K562 (cell line): ENCODE data around the gene SFXN2. TPM values are rescaled to one million over a fixed set of nuclear protein-coding genes. Genes with fewer than 3 reads are reported as not detected.

ENCODE experiments used
- ARID1B ChIP-seq: fragments of 450-650 bp; IDR thresholded peaks from 2 replicates; pipeline ENCODE4 v1.6.1; 2016; ENCODE audit warnings: antibody characterized with exemption, mild to moderate bottlenecking, inconsistent platforms
- CBFA2T3 ChIP-seq: fragments of 450-650 bp; IDR thresholded peaks from 2 replicates; pipeline ENCODE4 v1.6.1; 2017
- MEIS2 ChIP-seq: fragments of 450-650 bp; IDR thresholded peaks from 2 replicates; pipeline ENCODE4 v1.6.1; 2014; ENCODE audit warnings: mild to moderate bottlenecking; ENCODE audit not compliant: partially characterized antibody
- SOX6 ChIP-seq: fragments of 450-650 bp; IDR thresholded peaks from 2 replicates; pipeline ENCODE4 v1.6.1; 2014; ENCODE audit warnings: mild to moderate bottlenecking
- SRSF7 ChIP-seq: fragments of 200-400 bp; formaldehyde crosslinking; optimal IDR thresholded peaks from 2 replicates; pipeline ENCODE3; 2017; ENCODE audit warnings: mild to moderate bottlenecking, low read depth, low read length
- TAL1 ChIP-seq: fragments of 450-650 bp; IDR thresholded peaks from 2 replicates; pipeline ENCODE4 v1.6.1; 2016; ENCODE audit warnings: mild to moderate bottlenecking
- TBP ChIP-seq: optimal IDR thresholded peaks from 2 replicates; pipeline ENCODE3; 2011; ENCODE audit warnings: low read depth, low read length, improper control_type of control experiment
- TCF3 ChIP-seq: sonication (generic); formaldehyde crosslinking; IDR thresholded peaks from 2 replicates; pipeline ENCODE4 v1.4.0; 2020; ENCODE audit warnings: mild to moderate bottlenecking, missing genetic modification reagents
- TEAD4 ChIP-seq, 2 experiments: sonication (generic) in 1 of 2; formaldehyde crosslinking in 1 of 2; IDR thresholded peaks; 2 replicates each; pipeline versions ENCODE4 v1.6.1 to v1.8.0; 2012 to 2022; ENCODE audit warnings: borderline replicate concordance in 1 of 2, inconsistent platforms in 1 of 2, low read length in 1 of 2, mild to moderate bottlenecking in 1 of 2, missing genetic modification reagents in 1 of 2
- XRCC5 ChIP-seq: fragments of 200-400 bp; formaldehyde crosslinking; IDR thresholded peaks from 2 replicates; pipeline ENCODE4 v1.6.1; 2017; ENCODE audit warnings: low read depth, mild to moderate bottlenecking, low read length
- ZNF217 ChIP-seq: sonication (generic); formaldehyde crosslinking; IDR thresholded peaks from 2 replicates; pipeline ENCODE4 v1.8.0; 2022; ENCODE audit warnings: mild to moderate bottlenecking, missing genetic modification reagents
- polyA plus RNA-seq, 8 experiments: library from polyadenylated mRNA; depleted of rRNA in 4 of 8; stranded (reverse) in 5 of 8; unstranded in 3 of 8; fragments of >200 nt; fragmentation: Nextera tagmentation in 2 of 8; fragmentation: Illumina TruSeq in 1 of 8; extraction: Ambion mirVana in 2 of 8; extraction: Trizol in 1 of 8; gene quantifications; 2 replicates each; pipeline versions ENCODE4 v1.2.1 to v1.2.3, GENCODE V29; 2011 to 2014; ENCODE audit warnings: inconsistent platforms in 1 of 8, missing spikeins in 1 of 8
- total RNA-seq, 7 experiments: library from RNA; depleted of rRNA in 6 of 7; stranded (reverse); fragments of >200 nt in 6 of 7; fragmentation: Illumina TruSeq in 2 of 7; extraction: Trizol in 2 of 7; gene quantifications; 2 replicates each; pipeline versions ENCODE4 v1.2.1 to v1.2.3, GENCODE V29; 2011 to 2021; ENCODE audit warnings: low replicate concordance in 1 of 7
- TF ChIP-seq, protein P1 (sequence below): fragments of 200-600 bp; sonication (generic); IDR thresholded peaks from one replicate; pipeline ENCODE4 v1.6.1; 2012; ENCODE audit warnings: mild to moderate bottlenecking, low read depth, low read length, inconsistent platforms
- TF ChIP-seq, protein P2 (sequence below): fragments of 250-450 bp; sonication (Bioruptor Pico); IDR thresholded peaks from 2 replicates; pipeline ENCODE4 v1.6.1; 2021; ENCODE audit warnings: mild to moderate bottlenecking

Gene SFXN2
- total and polyA plus RNA-seq, 9 of the 15 experiments (the other 6 are each of a cell fraction or from before 2014, with no cell fraction given), result 7.3 to 23.8 (median 15.7) TPM

DNA sequence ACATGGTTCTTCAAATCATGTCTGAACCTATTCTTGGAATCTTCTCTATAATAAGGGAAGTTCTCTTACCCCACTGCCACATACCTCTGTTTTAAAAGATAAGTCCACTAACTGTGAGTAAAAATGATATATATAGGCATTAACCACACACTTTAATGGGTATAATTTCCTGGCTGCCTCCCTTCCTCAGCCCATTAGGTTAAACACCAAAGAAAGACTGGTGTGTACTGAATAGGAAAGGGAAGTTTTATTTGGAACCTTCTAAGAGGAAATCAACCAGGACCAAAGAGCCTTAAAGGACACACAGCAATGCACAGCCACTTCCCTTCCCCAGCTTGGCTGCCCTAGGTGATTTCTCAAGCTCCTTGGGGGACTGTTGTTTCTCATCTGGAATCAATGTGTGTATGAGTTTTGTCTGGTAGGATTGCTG, 24.3 kb downstream of the SFXN2 start (continued):
- TF ChIP-seq, protein P1, sequence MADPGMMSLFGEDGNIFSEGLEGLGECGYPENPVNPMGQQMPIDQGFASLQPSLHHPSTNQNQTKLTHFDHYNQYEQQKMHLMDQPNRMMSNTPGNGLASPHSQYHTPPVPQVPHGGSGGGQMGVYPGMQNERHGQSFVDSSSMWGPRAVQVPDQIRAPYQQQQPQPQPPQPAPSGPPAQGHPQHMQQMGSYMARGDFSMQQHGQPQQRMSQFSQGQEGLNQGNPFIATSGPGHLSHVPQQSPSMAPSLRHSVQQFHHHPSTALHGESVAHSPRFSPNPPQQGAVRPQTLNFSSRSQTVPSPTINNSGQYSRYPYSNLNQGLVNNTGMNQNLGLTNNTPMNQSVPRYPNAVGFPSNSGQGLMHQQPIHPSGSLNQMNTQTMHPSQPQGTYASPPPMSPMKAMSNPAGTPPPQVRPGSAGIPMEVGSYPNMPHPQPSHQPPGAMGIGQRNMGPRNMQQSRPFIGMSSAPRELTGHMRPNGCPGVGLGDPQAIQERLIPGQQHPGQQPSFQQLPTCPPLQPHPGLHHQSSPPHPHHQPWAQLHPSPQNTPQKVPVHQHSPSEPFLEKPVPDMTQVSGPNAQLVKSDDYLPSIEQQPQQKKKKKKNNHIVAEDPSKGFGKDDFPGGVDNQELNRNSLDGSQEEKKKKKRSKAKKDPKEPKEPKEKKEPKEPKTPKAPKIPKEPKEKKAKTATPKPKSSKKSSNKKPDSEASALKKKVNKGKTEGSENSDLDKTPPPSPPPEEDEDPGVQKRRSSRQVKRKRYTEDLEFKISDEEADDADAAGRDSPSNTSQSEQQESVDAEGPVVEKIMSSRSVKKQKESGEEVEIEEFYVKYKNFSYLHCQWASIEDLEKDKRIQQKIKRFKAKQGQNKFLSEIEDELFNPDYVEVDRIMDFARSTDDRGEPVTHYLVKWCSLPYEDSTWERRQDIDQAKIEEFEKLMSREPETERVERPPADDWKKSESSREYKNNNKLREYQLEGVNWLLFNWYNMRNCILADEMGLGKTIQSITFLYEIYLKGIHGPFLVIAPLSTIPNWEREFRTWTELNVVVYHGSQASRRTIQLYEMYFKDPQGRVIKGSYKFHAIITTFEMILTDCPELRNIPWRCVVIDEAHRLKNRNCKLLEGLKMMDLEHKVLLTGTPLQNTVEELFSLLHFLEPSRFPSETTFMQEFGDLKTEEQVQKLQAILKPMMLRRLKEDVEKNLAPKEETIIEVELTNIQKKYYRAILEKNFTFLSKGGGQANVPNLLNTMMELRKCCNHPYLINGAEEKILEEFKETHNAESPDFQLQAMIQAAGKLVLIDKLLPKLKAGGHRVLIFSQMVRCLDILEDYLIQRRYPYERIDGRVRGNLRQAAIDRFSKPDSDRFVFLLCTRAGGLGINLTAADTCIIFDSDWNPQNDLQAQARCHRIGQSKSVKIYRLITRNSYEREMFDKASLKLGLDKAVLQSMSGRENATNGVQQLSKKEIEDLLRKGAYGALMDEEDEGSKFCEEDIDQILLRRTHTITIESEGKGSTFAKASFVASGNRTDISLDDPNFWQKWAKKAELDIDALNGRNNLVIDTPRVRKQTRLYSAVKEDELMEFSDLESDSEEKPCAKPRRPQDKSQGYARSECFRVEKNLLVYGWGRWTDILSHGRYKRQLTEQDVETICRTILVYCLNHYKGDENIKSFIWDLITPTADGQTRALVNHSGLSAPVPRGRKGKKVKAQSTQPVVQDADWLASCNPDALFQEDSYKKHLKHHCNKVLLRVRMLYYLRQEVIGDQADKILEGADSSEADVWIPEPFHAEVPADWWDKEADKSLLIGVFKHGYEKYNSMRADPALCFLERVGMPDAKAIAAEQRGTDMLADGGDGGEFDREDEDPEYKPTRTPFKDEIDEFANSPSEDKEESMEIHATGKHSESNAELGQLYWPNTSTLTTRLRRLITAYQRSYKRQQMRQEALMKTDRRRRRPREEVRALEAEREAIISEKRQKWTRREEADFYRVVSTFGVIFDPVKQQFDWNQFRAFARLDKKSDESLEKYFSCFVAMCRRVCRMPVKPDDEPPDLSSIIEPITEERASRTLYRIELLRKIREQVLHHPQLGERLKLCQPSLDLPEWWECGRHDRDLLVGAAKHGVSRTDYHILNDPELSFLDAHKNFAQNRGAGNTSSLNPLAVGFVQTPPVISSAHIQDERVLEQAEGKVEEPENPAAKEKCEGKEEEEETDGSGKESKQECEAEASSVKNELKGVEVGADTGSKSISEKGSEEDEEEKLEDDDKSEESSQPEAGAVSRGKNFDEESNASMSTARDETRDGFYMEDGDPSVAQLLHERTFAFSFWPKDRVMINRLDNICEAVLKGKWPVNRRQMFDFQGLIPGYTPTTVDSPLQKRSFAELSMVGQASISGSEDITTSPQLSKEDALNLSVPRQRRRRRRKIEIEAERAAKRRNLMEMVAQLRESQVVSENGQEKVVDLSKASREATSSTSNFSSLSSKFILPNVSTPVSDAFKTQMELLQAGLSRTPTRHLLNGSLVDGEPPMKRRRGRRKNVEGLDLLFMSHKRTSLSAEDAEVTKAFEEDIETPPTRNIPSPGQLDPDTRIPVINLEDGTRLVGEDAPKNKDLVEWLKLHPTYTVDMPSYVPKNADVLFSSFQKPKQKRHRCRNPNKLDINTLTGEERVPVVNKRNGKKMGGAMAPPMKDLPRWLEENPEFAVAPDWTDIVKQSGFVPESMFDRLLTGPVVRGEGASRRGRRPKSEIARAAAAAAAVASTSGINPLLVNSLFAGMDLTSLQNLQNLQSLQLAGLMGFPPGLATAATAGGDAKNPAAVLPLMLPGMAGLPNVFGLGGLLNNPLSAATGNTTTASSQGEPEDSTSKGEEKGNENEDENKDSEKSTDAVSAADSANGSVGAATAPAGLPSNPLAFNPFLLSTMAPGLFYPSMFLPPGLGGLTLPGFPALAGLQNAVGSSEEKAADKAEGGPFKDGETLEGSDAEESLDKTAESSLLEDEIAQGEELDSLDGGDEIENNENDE, result no peak
- TF ChIP-seq, protein P2, sequence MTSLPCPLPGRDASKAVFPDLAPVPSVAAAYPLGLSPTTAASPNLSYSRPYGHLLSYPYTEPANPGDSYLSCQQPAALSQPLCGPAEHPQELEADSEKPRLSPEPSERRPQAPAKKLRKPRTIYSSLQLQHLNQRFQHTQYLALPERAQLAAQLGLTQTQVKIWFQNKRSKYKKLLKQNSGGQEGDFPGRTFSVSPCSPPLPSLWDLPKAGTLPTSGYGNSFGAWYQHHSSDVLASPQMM (CRISPR knock-in tag), result no peak
- TF ChIP-seq TAL1 (peak; percentile 24; the same call in 1 of the 2 replicates), TCF3 (CRISPR knock-in tag) (peak; percentile 68), SOX6 (0 out of 2 replicates have a peak, but pooled peaks have one; percentile 2), ARID1B (peak; percentile 52; the same call in 1 of the 2 replicates), SRSF7 (no peak), MEIS2 (peak; percentile 46), XRCC5 (no peak), TEAD4 (IDR thresholded peaks at IDR 0.05; ENCODE audit: low read length) (peak; percentile 55; the same call in 1 of the 2 replicates), TEAD4 (CRISPR knock-in tag; IDR thresholded peaks at IDR 0.05; ENCODE audit: borderline replicate concordance) (no peak), CBFA2T3 (peak; percentile 16; the same call in 1 of the 2 replicates), ZNF217 (no peak), TBP (no peak)
